HG02938 (cell line): ENCODE results near the gene CTNNA2.
"Not testable (repeated sequence)": the region's sequence is repeated elsewhere in the genome, so short reads cannot be mapped to it uniquely, and the experiment has no call there.

Source experiments
- ATAC-seq: cut with Tn5 transposase; IDR thresholded peaks from one replicate; pipeline ENCODE4 v1.9.1; 2021; ENCODE audit warnings: mild to moderate bottlenecking, moderate library complexity; ENCODE audit not compliant: unreplicated experiment

The CTNNA2 gene

GRCh38 chr2:80126596-80127189 is 613.8 kb downstream of the CTNNA2 start:
- ATAC-seq, result no peak

GRCh38 chr2:80128080-80128479 is 615.2 kb downstream of the CTNNA2 start:
- ATAC-seq, result no peak

GRCh38 chr2:80132281-80132680 is 619.4 kb downstream of the CTNNA2 start:
- ATAC-seq, result no peak

- ATAC-seq, result no peak
Observed at GRCh38 chr2:80135001-80135400, 622.1 kb downstream of the CTNNA2 start.

GRCh38 chr2:80136338-80136737 is 623.5 kb downstream of the CTNNA2 start:
- no peak for ATAC-seq

- no peak for ATAC-seq
Observed at GRCh38 chr2:80139001-80139400, 626.1 kb downstream of the CTNNA2 start.

- ATAC-seq, result no peak
Observed at GRCh38 chr2:80141007-80141726, 628.3 kb downstream of the CTNNA2 start.

- no peak for ATAC-seq
Observed at GRCh38 chr2:80145499-80145898, 632.6 kb downstream of the CTNNA2 start.

- not testable (repeated sequence) for ATAC-seq
Observed at GRCh38 chr2:80146757-80147156, 633.9 kb downstream of the CTNNA2 start.

GRCh38 chr2:80147690-80148089 is 634.8 kb downstream of the CTNNA2 start:
- no peak for ATAC-seq

GRCh38 chr2:80148906-80149305 is 636.1 kb downstream of the CTNNA2 start:
- no peak for ATAC-seq

- ATAC-seq, result no peak
Observed at GRCh38 chr2:80149991-80150390, 637.1 kb downstream of the CTNNA2 start.

GRCh38 chr2:80151248-80151647 is 638.4 kb downstream of the CTNNA2 start:
- ATAC-seq, result no peak

- ATAC-seq, result no peak
Observed at GRCh38 chr2:80151651-80152050, 638.8 kb downstream of the CTNNA2 start.

GRCh38 chr2:80153151-80153550 is 640.3 kb downstream of the CTNNA2 start:
- ATAC-seq, result no peak

GRCh38 chr2:80153768-80154167 is 640.9 kb downstream of the CTNNA2 start:
- ATAC-seq, result no peak

- no peak for ATAC-seq
Observed at GRCh38 chr2:80154231-80154915, 641.5 kb downstream of the CTNNA2 start.

GRCh38 chr2:80164375-80164774 is 651.5 kb downstream of the CTNNA2 start:
- no peak for ATAC-seq

- ATAC-seq, result no peak
Observed at GRCh38 chr2:80166483-80167171, 653.8 kb downstream of the CTNNA2 start.

- no peak for ATAC-seq
Observed at GRCh38 chr2:80167284-80167808, 654.5 kb downstream of the CTNNA2 start.

- no peak for ATAC-seq
Observed at GRCh38 chr2:80168037-80168436, 655.2 kb downstream of the CTNNA2 start.
